ENCODE measurements around the gene PLK1.
"Not testable (repeated sequence)": the region's sequence is repeated elsewhere in the genome, so short reads cannot be mapped to it uniquely, and the experiment has no call there.

The PLK1 gene

GRCh38 chr16:23678430-23679273 lies at the start of gene PLK1:
TSS of gene PLK1 (plus strand) at chr16:23678889. CDS start at chr16:23678933, 44 bp downstream.
- DNase-seq (ENCODE audit: low spot score): peak; percentile 92

- DNase-seq (ENCODE audit: low spot score): no peak
Observed at GRCh38 chr16:23629516-23629915, 49.2 kb upstream of the PLK1 start.

GRCh38 chr16:23631874-23632273 lies 46.8 kb upstream of the PLK1 start:
- not testable (repeated sequence) for DNase-seq (ENCODE audit: low spot score)

- no peak for DNase-seq (ENCODE audit: low spot score)
Observed at GRCh38 chr16:23634461-23635036, 44.1 kb upstream of the PLK1 start.

- no peak for DNase-seq (ENCODE audit: low spot score)
Observed at GRCh38 chr16:23635958-23636357, 42.7 kb upstream of the PLK1 start.

- DNase-seq (ENCODE audit: low spot score): no peak
Observed at GRCh38 chr16:23640615-23640930, 38.1 kb upstream of the PLK1 start.

GRCh38 chr16:23640931-23641765 lies 37.5 kb upstream of the PLK1 start, which contains the start of the genes DCTN5 and PALB2:
TSS of gene DCTN5 (plus strand) at chr16:23641466. CDS start at chr16:23641543, 77 bp downstream.
TSS of gene PALB2 (minus strand) at chr16:23641310. CDS start at chr16:23641157, 153 bp downstream.
- DNase-seq (ENCODE audit: low spot score): peak; percentile 94

GRCh38 chr16:23642246-23642774 lies 36.4 kb upstream of the PLK1 start:
- no peak for DNase-seq (ENCODE audit: low spot score)

GRCh38 chr16:23650674-23651416 lies 27.8 kb upstream of the PLK1 start:
- DNase-seq (ENCODE audit: low spot score): no peak

- no peak for DNase-seq (ENCODE audit: low spot score)
Observed at GRCh38 chr16:23651943-23652468, 26.7 kb upstream of the PLK1 start.

- peak; percentile 31 for DNase-seq (ENCODE audit: low spot score)
Observed at GRCh38 chr16:23663918-23664317, 14.8 kb upstream of the PLK1 start.

GRCh38 chr16:23666571-23667354 lies 11.9 kb upstream of the PLK1 start:
- no peak for DNase-seq (ENCODE audit: low spot score)

GRCh38 chr16:23667355-23667659 lies 11.4 kb upstream of the PLK1 start:
- no peak for DNase-seq (ENCODE audit: low spot score)

- no peak for DNase-seq (ENCODE audit: low spot score)
Observed at GRCh38 chr16:23668225-23668624, 10.5 kb upstream of the PLK1 start.

- no peak for DNase-seq (ENCODE audit: low spot score)
Observed at GRCh38 chr16:23668873-23669272, 9.8 kb upstream of the PLK1 start.

- peak; percentile 91 for DNase-seq (ENCODE audit: low spot score)
Observed at GRCh38 chr16:23670137-23670776, 8.4 kb upstream of the PLK1 start.

- no peak for DNase-seq (ENCODE audit: low spot score)
Observed at GRCh38 chr16:23673971-23674614, 4.6 kb upstream of the PLK1 start.

GRCh38 chr16:23676924-23677480 lies 1.7 kb upstream of the PLK1 start:
- no peak for DNase-seq (ENCODE audit: low spot score)

GRCh38 chr16:23679274-23679985 lies 741 bp downstream of the PLK1 start:
- peak; percentile 39 for DNase-seq (ENCODE audit: low spot score)

All from activated CD4-positive, alpha-beta T cell treated with anti-CD3 and anti-CD28 coated beads, Interleukin-2, Interleukin-4, amounts not matched to agents 100 ng/mL and 50 ng/mL, durations not matched to agents 16 hours and 8 hours (primary cell).